T-helper 17 cell (primary cell): ENCODE results near the gene RFFL. TPM values are rescaled to one million over a fixed set of nuclear protein-coding genes. Genes with fewer than 3 reads are reported as not detected.
A peak's percentile ranks its signal among the peaks of the same experiment; 100 is the strongest.
"Not testable (repeated sequence)": the region's sequence is repeated elsewhere in the genome, so short reads cannot be mapped to it uniquely, and the experiment has no call there.

Experiments used
- ATAC-seq: fragments of 150-1000 bp; cut with Tn5 transposase; 2 replicates; pipeline ENCODE4 v1.10.0; 2021; ENCODE audit warnings: mild to moderate bottlenecking, moderate library complexity
- DNase-seq, 3 donors: peaks; one replicate each; pipeline versions ENCODE4 v3.0.0 to v3.0.0-alpha.2; 2020 to 2021
- H3K9me3 ChIP-seq: one replicate; pipeline ENCODE4 v1.7.0; 2013; ENCODE audit warnings: low read length, mild to moderate bottlenecking; ENCODE audit not compliant: control insufficient read depth, poor library complexity, severe bottlenecking
- H3K27ac Mint-ChIP-seq: one replicate; pipeline ENCODE4 v1.8.0; 2022; ENCODE audit warnings: mild to moderate bottlenecking, moderate library complexity, mixed read lengths
- H3K27me3 Mint-ChIP-seq: one replicate; pipeline ENCODE4 v1.8.0; 2022; ENCODE audit warnings: mixed read lengths
- H3K36me3 Mint-ChIP-seq: one replicate; pipeline ENCODE4 v1.8.0; 2022; ENCODE audit warnings: low read depth, mixed read lengths
- H3K4me1 Mint-ChIP-seq: one replicate; pipeline ENCODE4 v1.8.0; 2022; ENCODE audit warnings: mild to moderate bottlenecking, mixed read lengths
- H3K4me3 Mint-ChIP-seq: one replicate; pipeline ENCODE4 v1.8.0; 2022; ENCODE audit warnings: mild to moderate bottlenecking, moderate library complexity, mixed read lengths
- total RNA-seq, 4 donors: library from RNA in 2 of 4; stranded (reverse) in 2 of 4; gene quantifications; one replicate each; pipeline ENCODE4 v1.2.3 and lab custom pipeline; 2022 to 2026

RFFL gene
- total RNA-seq (10 to 100 TPM; 71.0 to 72.1 TPM), total RNA-seq (lab: John Stamatoyannopoulos, UW) (79.4 to 82.2 reads per million in 2 donors)

- H3K27ac Mint-ChIP-seq, result peak within 1 kb of the TSS; percentile 95
- no peaks in the 10 kb centered on the region for H3K27me3 Mint-ChIP-seq
Measured at GRCh38 chr17:35063514-35064223, at the start of gene RFFL. Gene RFFL (minus strand): TSS chr17:35063707. CDS start chr17:35026553, 37,154 bp downstream.

GRCh38 chr17:35110791-35111190, 47.3 kb upstream of the RFFL start:
- not testable (repeated sequence) for DNase-seq, H3K4me3 Mint-ChIP-seq, H3K9me3 ChIP-seq, H3K4me1 Mint-ChIP-seq, ATAC-seq, H3K27me3 Mint-ChIP-seq
- H3K36me3 Mint-ChIP-seq, result peaks cover 11% of the 10 kb centered on the region
- H3K27ac Mint-ChIP-seq, result peak overlapping the region; percentile 14

More at GRCh38 chr17:35063514-35064223, at the start of gene RFFL:
- peak; percentile 60 to 82 (median 70) for DNase-seq
- H3K9me3 ChIP-seq, result no peaks in the 10 kb centered on the region
- Mint-ChIP-seq H3K36me3 (peaks cover 5% of the 10 kb centered on the region), H3K4me1 (peaks cover 32% of the 10 kb centered on the region), H3K4me3 (peak within 1 kb of the TSS; percentile 78)
- peak; percentile 98 for ATAC-seq

- no peaks in the 10 kb centered on the region for H3K9me3 ChIP-seq
- Mint-ChIP-seq H3K36me3 (peaks cover 16% of the 10 kb centered on the region), H3K27ac (peak overlapping the region; percentile 59), H3K4me3 (no peak overlapping the region), H3K27me3 (no peaks in the 10 kb centered on the region), H3K4me1 (peaks cover 6% of the 10 kb centered on the region)
- DNase-seq, result no peak
- ATAC-seq, result no peak
Measured at GRCh38 chr17:35104844-35105450, 41.4 kb upstream of the RFFL start.

- DNase-seq (no peak), ATAC-seq (no peak)
- H3K9me3 ChIP-seq, result no peaks in the 10 kb centered on the region
- Mint-ChIP-seq H3K27me3 (no peaks in the 10 kb centered on the region), H3K4me3 (no peak overlapping the region), H3K4me1 (peaks cover 4% of the 10 kb centered on the region), H3K27ac (no peak overlapping the region), H3K36me3 (peaks cover 20% of the 10 kb centered on the region)
Measured at GRCh38 chr17:35103271-35103670, 39.8 kb upstream of the RFFL start.

- Mint-ChIP-seq H3K36me3 (peaks cover 17% of the 10 kb centered on the region), H3K27me3 (no peaks in the 10 kb centered on the region), H3K27ac (no peak overlapping the region), H3K4me1 (peaks cover 2% of the 10 kb centered on the region), H3K4me3 (no peak overlapping the region)
- no peaks in the 10 kb centered on the region for H3K9me3 ChIP-seq
- DNase-seq (no peak), ATAC-seq (no peak)
Measured at GRCh38 chr17:35101725-35102124, 38.2 kb upstream of the RFFL start.

GRCh38 chr17:35101036-35101435, 37.5 kb upstream of the RFFL start:
- Mint-ChIP-seq H3K36me3 (peaks cover 13% of the 10 kb centered on the region), H3K27me3 (no peaks in the 10 kb centered on the region), H3K4me3 (no peak overlapping the region), H3K27ac (no peak overlapping the region), H3K4me1 (peaks cover 6% of the 10 kb centered on the region)
- DNase-seq, result no peak
- ATAC-seq, result no peak
- no peaks in the 10 kb centered on the region for H3K9me3 ChIP-seq

GRCh38 chr17:35099908-35100307, 36.4 kb upstream of the RFFL start:
- H3K27me3 Mint-ChIP-seq, result no peaks in the 10 kb centered on the region
- H3K27ac Mint-ChIP-seq, result no peak overlapping the region
- H3K4me3 Mint-ChIP-seq, result no peak overlapping the region
- no peak for ATAC-seq
- H3K9me3 ChIP-seq, result no peaks in the 10 kb centered on the region
- H3K4me1 Mint-ChIP-seq, result peaks cover 6% of the 10 kb centered on the region
- H3K36me3 Mint-ChIP-seq, result peaks cover 12% of the 10 kb centered on the region
- no peak for DNase-seq

GRCh38 chr17:35097776-35098175, 34.3 kb upstream of the RFFL start:
- no peak overlapping the region for H3K4me3 Mint-ChIP-seq
- no peaks in the 10 kb centered on the region for H3K27me3 Mint-ChIP-seq
- DNase-seq (no peak), ATAC-seq (no peak)
- H3K27ac Mint-ChIP-seq, result no peak overlapping the region
- no peaks in the 10 kb centered on the region for H3K9me3 ChIP-seq
- H3K36me3 Mint-ChIP-seq, result peaks cover 10% of the 10 kb centered on the region
- peaks cover 4% of the 10 kb centered on the region for H3K4me1 Mint-ChIP-seq

- ATAC-seq (no peak), DNase-seq (no peak)
- no peaks in the 10 kb centered on the region for H3K9me3 ChIP-seq
- Mint-ChIP-seq H3K27me3 (no peaks in the 10 kb centered on the region), H3K4me3 (no peak overlapping the region), H3K27ac (no peak overlapping the region), H3K4me1 (peaks cover 4% of the 10 kb centered on the region), H3K36me3 (peaks cover 8% of the 10 kb centered on the region)
Measured at GRCh38 chr17:35095741-35096140, 32.2 kb upstream of the RFFL start.

- ATAC-seq, result no peak
Measured at GRCh38 chr17:35094902-35095301, 31.4 kb upstream of the RFFL start.

GRCh38 chr17:35090707-35091106, 27.2 kb upstream of the RFFL start:
- peak overlapping the region; percentile 98 for H3K27ac Mint-ChIP-seq
- not testable (repeated sequence) for DNase-seq, H3K4me3 Mint-ChIP-seq, ATAC-seq, H3K27me3 Mint-ChIP-seq, H3K9me3 ChIP-seq, H3K36me3 Mint-ChIP-seq
- H3K4me1 Mint-ChIP-seq, result peaks cover 24% of the 10 kb centered on the region

More at GRCh38 chr17:35094902-35095301, 31.4 kb upstream of the RFFL start:
- no peak overlapping the region for H3K27ac Mint-ChIP-seq
- DNase-seq, result no peak
- H3K27me3 Mint-ChIP-seq, result no peaks in the 10 kb centered on the region
- H3K4me1 Mint-ChIP-seq, result peaks cover 4% of the 10 kb centered on the region
- H3K36me3 Mint-ChIP-seq, result peaks cover 4% of the 10 kb centered on the region
- H3K4me3 Mint-ChIP-seq, result no peak overlapping the region
- no peaks in the 10 kb centered on the region for H3K9me3 ChIP-seq

GRCh38 chr17:35089586-35090296, 26.2 kb upstream of the RFFL start:
- DNase-seq (peak in 2 of 3 donors; percentile 14 to 31), ATAC-seq (peak; percentile 32)
- Mint-ChIP-seq H3K27ac (peak overlapping the region; percentile 98), H3K36me3 (no peaks in the 10 kb centered on the region), H3K27me3 (no peaks in the 10 kb centered on the region), H3K4me3 (peak overlapping the region; percentile 87), H3K4me1 (peaks cover 29% of the 10 kb centered on the region)
- no peaks in the 10 kb centered on the region for H3K9me3 ChIP-seq

GRCh38 chr17:35088881-35089585, 25.5 kb upstream of the RFFL start:
- Mint-ChIP-seq H3K4me3 (peak overlapping the region; percentile 95), H3K27ac (peak overlapping the region; percentile 98), H3K4me1 (peaks cover 29% of the 10 kb centered on the region), H3K27me3 (no peaks in the 10 kb centered on the region), H3K36me3 (no peaks in the 10 kb centered on the region)
- H3K9me3 ChIP-seq, result no peaks in the 10 kb centered on the region
- peak; percentile 89 to 93 (median 90) for DNase-seq
- peak; percentile 88 for ATAC-seq
